Globus pallidus (tissue), 1 donor: ENCODE data around the gene NAA38.
A peak's percentile ranks its signal among the peaks of the same experiment; 100 is the strongest.

Source experiments
- DNase-seq: peaks from one replicate; pipeline ENCODE4 v3.0.0-alpha.2; 2015; ENCODE audit warnings: low spot score

NAA38 gene, protein sequence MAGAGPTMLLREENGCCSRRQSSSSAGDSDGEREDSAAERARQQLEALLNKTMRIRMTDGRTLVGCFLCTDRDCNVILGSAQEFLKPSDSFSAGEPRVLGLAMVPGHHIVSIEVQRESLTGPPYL

DNA sequence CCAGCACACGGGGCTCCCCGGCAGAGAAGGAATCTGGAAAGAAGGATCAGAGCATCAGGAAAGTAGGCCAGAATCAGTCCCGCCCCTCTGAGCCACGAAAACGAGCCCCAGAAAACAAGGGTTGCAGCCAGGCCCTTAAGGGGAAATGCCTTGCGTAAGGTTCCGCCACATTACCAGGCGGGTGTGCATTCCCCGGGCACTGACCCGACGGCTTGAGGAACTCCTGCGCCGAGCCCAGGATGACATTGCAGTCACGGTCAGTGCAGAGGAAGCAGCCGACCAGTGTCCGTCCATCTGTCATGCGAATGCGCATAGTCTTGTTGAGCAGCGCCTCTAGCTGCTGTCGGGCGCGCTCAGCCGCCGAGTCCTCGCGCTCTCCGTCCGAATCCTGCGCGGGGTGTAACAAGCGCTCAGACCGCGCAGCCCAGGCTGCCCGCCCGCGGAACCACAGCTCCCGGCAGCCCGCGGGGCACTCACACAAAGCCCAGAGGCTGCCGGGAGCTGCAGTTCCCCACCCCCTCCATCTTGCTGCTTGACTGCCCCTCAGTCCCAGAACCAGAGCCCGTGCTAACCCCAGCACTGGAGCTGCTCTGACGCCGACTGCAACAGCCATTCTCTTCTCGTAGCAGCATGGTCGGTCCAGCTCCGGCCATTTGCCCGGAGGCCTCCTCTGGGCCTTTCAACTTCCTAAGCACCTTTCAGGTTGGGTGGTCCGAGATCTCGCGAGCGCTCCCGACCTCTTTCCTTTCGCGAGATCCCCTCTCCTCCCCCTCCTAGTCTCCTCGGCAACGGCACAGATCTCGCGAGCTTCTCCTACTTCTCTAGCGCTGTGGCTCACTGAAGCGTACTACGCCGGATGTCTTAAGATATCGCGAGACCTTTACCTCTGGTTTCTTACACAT lies at the start of gene NAA38:
Gene NAA38 (minus strand): TSS at position 749 of the 902 bp plus-strand sequence. CDS start 96 bp downstream, at position 653.
- DNase-seq = peak; percentile 98

DNA sequence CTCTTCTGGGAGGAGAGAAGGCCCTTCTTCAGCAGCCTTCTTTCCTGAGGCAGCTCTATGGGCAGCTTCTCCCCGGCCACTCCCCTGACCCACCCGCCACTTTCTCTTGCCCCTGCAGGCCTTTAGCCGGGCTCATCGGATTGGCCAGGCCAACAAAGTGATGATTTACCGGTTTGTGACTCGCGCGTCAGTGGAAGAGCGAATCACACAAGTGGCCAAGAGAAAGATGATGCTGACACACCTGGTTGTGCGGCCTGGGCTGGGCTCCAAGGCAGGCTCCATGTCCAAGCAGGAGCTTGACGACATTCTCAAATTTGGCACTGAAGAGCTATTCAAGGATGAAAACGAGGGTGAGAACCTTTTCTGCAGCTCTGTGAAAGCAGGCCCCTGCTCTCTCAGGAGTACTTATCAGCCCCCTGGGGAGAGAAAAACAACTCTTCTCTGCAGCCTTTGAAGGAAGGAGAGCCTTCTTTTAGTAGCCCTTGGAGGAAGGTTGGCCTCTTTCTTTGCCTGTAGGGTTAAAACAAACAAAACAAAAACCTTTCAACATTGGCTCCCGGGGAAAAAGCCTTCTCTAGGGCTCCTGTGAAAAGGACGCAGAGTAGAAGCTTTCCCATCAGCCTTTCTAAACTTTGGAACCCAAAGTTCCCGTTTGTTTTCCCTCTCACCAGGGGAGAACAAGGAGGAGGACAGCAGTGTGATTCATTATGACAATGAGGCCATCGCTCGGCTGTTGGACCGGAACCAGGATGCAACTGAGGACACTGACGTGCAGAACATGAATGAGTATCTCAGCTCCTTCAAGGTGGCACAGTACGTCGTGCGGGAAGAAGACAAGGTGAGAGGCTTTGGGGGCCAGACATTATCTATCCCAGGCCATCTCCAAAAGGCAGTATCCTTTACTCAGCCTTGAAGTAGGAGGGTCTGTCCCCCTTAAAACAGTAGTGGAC lies 46.1 kb upstream of the NAA38 start:
- DNase-seq = no peak

DNA sequence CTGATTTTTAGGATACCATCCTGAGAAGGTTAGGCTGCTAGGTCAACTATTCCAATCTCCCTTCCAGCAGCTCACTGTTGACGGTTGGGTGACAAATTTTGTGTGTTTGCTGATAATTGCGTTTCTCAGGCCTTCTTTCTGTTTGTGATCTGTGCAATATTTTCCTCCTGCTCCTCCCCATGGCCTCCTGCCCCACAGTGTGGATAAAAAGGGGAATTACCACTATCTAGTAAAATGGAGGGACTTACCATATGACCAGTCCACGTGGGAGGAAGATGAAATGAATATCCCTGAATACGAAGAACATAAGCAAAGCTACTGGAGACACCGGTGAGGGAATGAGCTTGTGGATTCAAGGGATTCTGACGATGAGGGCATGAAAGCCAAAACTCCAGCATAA lies 40.4 kb upstream of the NAA38 start:
- peak; percentile 74 for DNase-seq

DNA sequence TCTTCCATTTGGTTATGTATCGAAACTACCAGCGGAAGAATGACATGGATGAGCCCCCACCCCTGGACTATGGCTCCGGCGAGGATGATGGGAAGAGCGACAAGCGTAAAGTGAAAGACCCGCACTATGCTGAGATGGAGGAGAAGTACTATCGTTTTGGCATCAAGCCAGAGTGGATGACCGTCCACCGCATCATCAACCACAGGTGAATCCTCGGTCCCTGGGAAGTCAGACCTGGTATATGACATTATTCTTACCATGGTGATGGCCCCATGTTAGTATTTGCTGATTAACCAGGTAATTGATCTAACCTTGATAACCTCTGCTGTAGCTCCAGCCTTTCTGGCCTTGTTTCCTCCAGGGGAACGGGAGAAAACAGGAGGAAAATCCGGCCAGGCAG lies 39.7 kb upstream of the NAA38 start:
- DNase-seq = no peak

DNA sequence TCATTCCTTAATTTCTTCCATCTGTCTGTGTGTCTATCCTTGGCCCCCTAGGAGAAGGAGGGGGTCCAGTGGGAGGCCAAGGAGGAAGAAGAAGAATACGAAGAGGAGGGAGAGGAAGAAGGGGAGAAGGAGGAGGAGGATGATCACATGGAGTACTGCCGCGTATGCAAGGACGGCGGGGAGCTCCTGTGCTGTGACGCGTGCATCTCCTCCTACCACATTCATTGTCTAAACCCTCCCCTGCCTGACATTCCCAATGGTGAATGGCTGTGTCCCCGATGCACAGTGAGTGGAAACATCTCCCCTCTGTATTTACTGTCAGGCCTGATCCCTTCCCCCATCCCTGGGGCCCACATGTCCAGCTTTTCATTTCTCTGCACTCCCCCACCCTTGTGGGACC lies 37.5 kb upstream of the NAA38 start:
- DNase-seq = no peak

DNA sequence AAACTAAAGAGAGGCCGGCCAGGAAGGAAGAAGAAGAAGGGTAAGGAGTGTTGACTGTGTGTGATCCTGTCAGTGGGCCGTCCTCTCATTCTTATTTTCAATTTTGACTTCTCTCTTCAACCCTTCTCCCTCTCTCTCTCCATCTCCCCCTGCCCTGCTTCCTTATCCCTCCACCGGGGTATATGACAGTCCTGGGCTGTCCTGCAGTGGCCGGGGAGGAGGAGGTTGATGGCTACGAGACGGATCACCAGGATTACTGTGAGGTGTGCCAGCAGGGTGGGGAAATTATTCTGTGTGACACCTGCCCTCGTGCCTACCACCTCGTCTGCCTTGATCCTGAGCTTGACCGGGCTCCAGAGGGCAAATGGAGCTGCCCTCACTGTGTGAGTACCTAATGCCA lies 36.9 kb upstream of the NAA38 start:
- DNase-seq = no peak

DNA sequence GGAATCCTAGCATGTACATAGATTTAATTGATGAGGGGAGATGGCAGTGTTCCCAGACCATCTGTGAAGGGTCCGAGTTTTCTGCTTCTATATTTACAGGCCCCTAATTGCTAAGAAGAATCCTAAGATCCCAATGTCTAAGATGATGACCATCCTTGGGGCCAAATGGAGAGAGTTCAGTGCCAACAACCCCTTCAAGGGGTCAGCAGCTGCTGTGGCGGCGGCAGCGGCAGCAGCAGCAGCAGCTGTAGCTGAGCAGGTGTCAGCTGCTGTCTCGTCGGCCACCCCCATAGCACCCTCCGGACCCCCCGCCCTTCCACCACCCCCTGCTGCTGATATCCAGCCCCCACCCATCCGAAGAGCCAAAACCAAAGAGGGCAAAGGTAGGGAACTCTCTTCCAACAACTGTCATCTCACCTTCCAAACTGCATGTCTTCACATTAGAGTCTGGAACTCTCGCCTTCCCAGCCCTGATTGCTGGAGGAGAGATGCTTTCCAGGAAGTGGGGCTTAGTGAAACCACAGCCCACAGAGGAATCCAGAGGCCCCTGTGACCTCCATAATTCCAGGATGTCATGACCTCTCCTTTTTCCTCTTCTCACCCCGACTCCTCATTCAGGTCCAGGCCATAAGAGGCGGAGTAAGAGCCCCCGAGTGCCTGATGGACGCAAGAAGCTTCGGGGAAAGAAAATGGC lies 36.0 kb upstream of the NAA38 start:
- no peak for DNase-seq

DNA sequence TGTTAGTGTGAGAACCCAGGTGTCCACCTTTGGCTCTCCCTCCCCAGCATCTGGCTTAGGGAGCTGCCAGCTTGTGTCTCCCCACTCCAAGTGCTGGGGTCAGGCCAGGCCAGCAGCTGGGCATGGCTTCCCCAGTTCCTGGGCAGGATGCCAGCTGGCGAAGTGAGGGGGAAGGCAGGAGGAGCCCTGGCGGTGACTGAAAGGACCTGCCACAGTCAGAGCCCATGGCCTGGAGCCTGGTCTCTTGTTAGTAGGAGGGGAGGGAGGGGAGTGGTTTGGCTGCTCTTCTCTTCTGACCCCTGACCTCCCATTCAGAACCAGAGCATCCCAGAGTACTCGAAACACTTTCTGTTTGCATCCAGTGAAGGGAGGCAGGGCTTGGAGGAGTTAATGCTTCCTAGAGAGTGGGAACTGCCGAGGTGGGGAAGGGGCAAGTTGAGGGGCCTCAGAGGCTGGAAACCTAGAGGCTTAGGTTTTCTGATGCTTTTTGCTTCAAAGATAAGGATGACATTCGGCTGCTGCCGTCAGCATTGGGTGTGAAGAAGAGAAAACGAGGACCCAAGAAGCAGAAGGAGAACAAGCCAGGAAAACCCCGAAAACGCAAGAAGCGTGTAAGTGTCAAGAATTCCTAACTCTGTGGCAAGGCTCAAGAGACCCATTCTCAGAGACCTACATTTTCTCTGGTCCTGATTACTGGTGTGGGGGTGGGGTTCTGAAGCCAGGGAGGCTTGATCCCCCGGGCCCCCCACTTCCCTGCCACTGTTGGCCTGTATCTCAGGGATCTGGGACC lies 32.0 kb upstream of the NAA38 start:
- peak; percentile 98 for DNase-seq

DNA sequence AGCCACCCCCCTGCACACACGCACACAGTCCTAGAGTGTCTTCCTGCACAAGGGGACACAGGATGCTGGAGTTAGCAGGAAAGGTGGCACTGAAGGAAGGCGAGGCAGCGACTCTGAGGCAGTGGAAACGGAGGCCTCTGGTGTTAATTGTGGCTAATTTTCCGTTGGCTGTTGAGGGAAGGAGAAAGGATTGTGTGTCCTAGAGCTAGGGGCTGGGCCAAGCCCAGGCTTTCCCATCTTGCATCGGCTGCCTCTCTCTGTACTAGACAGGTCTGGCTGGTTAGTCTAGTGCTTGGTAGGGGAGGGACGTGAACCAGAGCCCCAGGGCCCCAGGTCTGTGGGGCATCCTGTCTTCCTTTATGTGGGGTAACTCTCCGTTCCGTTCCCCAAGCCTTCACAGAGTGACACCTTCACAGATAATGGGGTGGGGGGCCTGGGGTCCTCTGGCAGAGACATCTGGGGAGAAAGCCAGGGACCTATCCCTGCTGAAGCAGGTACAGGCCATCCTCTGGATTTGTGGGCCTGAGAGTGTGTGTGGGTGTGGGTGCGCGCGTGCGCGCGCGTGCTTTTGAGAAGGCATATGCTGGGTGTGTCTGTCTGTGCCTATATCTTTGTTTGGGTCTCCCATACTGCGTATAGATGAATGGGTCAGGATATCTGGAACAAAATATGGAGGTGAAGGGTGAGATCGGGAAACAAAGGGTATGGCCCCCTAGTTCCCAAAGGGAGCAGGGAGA lies 31.0 kb upstream of the NAA38 start, which contains the start of gene CHD3:
Gene CHD3 (plus strand): TSS at position 606 of the 737 bp plus-strand sequence. CDS start 212 bp downstream, outside the sequence.
- no peak for DNase-seq

DNA sequence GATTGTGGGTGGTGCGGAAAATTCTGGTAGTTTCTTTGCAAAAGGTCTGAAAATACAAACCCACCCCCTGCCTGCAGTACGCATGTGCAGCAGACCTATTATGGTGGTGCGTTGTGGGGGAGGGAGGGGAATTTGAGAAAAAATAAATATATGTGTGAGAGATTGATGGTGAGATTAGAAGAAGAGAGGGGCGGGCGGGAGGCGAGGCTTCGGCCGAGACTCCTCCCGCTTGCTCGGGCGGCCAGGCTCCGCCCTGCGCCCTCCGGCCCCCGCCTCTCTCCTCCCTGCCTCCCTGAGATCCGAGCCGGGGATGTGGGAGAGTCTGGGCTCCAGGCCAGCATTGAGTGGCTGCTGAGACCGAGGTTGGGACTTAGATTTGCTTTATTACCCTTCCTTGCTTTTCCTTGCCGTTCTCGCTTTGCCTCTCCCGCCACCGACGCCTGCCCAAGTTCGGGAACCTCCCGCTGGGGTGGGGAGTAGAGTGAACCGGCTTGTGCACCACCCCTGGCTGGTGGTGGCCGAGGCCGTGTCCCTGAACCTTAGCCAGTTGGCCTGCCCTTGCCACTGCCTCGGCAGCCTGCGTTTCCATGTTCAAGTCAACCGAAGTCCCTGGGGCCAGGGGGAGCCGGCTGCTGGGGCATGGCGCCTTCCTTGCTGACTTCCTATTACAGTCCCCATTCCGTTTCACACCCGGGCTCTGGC lies 30.3 kb upstream of the NAA38 start:
- peak; percentile 91 for DNase-seq

DNA sequence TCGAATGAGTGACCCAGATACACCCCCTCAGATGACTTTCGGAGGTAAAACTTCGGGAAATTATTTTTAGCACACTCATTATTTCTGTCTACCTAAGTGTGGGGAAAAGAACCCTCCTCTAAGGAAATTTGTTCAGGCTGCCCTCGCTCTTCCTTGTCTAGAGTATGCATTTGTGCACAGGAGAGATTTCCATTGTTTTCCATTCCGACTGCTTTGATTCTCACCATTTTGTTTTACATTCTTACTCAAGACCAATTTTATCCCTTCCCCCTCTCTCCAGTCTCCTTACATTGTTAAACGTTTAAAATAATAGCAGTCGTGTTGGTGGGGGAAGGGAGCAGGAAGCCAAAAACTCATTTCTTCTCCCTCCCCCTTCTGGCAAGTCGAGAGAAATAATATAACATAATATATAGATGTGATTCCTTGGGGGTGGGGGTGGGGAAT lies 29.7 kb upstream of the NAA38 start:
- DNase-seq = no peak

DNA sequence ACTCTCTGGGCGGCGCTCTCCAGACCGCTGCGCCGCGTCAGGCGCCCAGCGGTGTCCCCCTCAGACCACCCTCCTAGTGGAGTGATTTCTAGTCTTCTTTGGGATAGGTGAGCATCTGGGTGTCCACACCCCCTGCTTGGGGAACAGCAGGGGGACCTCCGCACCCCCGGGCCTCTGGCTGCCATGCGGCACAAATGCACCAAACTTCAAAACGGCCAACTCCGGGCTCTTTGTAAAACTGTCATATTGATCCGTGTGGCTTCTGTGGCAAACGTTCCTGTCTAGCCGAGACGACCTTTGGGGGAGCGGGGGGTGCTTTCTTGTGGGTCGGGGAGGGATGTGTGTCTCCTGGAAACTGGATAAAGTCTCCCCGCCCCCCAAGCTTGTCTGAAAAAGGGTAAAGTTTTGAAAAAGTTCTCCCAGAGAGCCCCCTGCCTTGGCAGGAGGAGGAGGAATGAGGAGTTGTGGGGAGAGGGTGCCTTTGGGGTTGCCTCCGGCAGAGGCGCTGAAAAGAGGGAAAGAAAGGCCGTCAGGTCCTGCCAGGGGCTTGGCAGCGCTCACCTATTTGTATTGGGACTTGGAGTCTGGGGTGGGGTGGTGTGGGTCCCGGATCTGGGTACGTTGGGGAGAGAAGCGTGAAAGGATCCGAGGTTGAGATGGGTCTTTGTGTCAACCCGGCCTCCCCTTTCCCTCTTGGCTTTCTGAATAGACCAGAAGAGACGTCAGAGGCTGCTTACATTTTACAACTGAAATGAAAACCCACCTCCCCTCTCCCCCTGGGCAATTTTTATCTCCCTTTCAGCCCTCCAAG lies 29.1 kb upstream of the NAA38 start:
- peak; percentile 10 for DNase-seq

DNA sequence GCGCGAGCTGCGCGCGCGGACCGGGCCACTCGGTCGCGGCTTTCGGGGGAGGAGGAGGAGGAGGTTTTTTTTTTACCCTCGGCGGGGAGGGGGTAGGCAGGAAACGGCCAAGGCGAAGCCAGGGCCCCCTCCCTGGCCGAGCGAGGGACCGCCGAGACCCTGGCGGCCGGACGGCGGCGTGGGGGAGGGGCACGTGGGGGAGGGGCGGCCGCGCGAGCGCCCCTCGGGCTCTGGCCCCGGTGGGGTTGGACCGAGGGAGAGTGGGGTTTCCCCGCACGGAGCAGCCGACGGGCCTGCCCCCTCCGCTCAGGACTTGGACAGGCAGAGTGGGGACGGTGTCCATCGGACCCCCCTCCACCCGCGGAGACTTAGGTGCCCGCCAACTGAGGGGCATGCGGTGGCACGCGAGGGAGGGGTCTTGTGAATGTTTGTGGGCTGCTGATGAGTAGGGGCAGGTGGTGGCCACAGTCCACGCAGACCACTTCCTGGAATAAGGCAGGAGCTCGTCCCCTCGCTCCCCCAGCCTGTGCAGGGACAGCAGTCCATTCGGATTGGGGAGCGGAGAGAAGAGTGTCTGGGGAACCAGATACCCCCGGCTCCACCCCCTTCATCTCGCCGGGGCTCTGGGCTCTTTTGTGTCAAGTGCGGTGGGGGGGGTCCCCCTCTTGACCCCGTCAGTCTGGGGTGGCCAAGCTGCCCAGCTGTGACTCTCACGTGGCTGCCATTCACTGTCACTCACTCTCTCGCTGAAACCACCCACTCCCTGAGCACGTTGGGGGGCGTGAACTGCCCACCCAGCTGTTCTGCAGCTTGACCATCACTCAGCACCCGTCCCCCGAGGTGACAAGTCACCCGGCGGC lies 28.2 kb upstream of the NAA38 start:
- peak; percentile 20 for DNase-seq

DNA sequence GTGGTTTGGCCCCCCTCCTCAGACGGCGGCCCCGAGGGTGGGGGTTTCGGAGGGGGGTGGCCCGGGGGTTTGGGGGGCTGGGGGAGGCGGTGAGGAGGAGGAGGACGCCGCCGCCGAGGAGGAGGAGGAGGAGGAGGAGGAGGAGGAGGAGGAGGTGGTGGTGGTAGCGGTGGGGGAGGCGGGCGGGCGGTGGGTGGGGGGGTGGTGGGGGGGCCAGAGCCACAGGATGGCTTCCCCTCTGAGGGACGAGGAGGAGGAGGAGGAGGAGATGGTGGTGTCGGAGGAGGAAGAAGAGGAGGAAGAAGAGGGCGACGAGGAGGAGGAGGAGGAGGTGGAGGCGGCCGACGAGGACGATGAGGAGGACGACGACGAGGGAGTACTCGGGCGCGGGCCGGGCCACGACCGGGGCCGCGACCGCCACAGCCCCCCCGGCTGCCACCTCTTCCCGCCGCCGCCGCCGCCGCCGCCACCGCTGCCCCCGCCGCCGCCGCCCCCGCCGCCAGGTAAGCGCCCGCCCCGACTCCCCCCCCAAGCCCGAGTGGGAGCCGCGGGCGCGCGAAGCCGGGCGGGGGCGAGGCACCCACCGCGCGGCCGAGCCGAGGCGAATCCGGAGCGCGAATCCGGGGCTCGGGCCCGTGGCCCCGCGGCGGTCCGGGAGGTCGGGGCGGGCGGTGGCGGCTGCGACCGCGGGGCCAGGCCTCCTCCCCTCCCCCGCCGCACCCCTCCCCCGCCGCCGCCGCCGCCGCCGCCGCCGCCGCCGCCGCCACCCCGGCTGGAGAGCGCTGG lies 27.4 kb upstream of the NAA38 start:
- DNase-seq = no peak

DNA sequence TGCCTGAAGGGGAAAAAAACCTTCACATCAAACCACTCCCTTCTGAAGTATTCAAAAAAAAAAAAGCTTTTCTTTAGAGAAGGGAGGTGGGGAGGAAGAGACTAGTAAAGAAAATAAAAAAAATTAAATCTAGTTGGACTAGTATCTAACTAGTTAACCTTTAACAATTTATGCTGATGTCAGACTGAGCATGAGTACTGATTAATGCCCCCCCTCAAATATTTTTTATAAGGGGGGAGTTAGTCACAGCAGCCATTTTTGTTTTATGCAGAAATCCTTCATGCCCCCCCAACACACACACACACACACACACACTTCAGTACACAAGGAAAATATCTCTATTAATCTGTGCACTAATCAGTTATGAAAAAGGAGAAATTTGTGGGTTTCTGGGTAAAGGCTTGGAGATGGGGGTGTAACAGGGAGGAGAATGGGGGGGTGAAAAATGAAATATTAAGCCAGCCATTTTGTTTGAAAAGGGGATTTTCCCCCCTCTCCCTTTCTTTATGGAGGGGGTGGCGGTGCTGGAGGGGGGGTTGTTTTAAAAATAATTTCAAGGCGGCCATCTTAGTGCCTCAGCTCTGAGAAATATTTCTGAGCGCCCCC lies 26.5 kb upstream of the NAA38 start:
- no peak for DNase-seq

DNA sequence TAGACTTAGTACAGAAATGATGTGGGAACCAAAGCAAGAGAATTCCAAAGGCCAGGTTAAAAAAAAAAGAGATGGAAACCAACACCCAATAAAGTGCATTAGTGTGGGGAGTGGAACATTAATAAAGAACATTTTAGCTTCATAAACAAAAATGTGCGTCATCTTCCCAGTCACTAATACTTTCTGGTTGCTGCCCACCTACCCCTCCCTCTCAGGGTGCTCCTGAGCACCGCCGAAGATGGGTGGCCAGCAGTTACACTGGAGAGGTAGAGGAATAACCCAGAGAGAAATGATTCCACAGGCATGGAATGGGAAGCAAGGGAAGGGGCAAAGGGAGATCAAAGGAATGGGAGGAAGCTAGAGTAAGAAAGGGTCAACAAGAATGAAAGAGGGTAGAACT lies 25.3 kb upstream of the NAA38 start:
- no peak for DNase-seq
